Adrenal gland (tissue), 5 donors: ENCODE measurements around the gene FKBP3.

Experiments used
- POLR2A ChIP-seq, 2 donors: fragments of 450-650 bp; IDR thresholded peaks; one replicate each; pipeline ENCODE4 v1.6.1; 2017; ENCODE audit warnings: antibody characterized with exemption in 2 of 2, mild to moderate bottlenecking in 2 of 2, moderate library complexity in 1 of 2
- TF ChIP-seq, protein P1 (sequence below), 6 experiments: fragments of 450-650 bp in 4 of 6; fragments of 200-600 bp in 2 of 6; sonication (generic) in 1 of 6; IDR thresholded peaks; 1 replicate in 5 of 6; 2 replicates in 1 of 6; pipeline versions ENCODE4 v1.5.1 to v1.8.0; 2016 to 2021; ENCODE audit warnings: antibody characterized with exemption in 6 of 6, mild to moderate bottlenecking in 2 of 6, moderate library complexity in 1 of 6
- donor health status: DM: no; HTN: no; CAD: no.

GRCh38 chr14:45103806-45104205 is 30.5 kb downstream of the FKBP3 start:
- TF ChIP-seq POLR2A (IDR thresholded peaks at IDR 0.05) = no peak
- TF ChIP-seq, protein P1, sequence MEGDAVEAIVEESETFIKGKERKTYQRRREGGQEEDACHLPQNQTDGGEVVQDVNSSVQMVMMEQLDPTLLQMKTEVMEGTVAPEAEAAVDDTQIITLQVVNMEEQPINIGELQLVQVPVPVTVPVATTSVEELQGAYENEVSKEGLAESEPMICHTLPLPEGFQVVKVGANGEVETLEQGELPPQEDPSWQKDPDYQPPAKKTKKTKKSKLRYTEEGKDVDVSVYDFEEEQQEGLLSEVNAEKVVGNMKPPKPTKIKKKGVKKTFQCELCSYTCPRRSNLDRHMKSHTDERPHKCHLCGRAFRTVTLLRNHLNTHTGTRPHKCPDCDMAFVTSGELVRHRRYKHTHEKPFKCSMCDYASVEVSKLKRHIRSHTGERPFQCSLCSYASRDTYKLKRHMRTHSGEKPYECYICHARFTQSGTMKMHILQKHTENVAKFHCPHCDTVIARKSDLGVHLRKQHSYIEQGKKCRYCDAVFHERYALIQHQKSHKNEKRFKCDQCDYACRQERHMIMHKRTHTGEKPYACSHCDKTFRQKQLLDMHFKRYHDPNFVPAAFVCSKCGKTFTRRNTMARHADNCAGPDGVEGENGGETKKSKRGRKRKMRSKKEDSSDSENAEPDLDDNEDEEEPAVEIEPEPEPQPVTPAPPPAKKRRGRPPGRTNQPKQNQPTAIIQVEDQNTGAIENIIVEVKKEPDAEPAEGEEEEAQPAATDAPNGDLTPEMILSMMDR (IDR thresholded peaks at IDR 0.05) = no peak
